Activated CD4-positive, CD25-positive, alpha-beta regulatory T cell (primary cell): Measurements from ENCODE around the gene NCOA1.
"Not testable (repeated sequence)": the region's sequence is repeated elsewhere in the genome, so short reads cannot be mapped to it uniquely, and the experiment has no call there.

Source experiments
- DNase-seq, 4 experiments: peaks; one replicate each; lab custom pipeline; 2025; lab: John Stamatoyannopoulos, UW

NCOA1 gene

DNA sequence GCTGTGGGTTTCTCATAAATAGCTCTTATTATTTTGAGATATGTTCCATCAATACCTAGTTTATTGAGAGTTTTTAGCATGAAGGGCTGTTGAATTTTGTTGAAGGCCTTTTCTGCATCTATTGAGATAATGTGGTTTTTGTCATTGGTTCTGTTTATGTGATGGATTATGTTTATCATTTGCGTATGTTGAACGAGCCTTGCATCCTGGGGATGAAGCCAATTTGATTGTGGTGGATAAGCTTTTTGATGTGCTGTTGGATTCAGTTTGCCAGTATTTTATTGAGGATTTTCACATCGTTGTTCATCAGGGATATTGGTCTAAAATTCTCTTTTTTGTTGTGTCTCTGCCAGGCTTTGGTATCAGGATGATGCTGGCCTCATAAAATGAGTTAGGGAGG, 42.5 kb downstream of the NCOA1 start:
- not testable (repeated sequence) for DNase-seq

DNA sequence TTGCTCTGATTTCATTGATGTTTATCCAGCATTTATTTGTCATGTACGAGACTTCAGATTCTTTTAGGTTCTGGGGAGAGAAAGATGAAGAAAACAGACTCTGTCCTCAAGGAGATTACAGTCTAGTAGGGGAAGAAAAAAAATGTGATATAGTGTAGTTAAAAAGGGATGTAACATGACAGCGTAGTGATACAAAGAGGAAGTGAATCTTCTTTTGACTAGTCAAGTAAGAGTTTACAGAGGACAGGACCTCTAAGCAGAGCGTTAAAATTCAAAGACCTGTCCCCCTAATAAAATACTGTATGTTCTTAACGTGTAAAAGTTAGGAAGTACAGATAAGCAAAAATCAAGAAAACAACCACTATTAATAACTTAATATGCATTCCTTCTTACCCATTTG, 47.7 kb downstream of the NCOA1 start:
- no peak for DNase-seq

DNA sequence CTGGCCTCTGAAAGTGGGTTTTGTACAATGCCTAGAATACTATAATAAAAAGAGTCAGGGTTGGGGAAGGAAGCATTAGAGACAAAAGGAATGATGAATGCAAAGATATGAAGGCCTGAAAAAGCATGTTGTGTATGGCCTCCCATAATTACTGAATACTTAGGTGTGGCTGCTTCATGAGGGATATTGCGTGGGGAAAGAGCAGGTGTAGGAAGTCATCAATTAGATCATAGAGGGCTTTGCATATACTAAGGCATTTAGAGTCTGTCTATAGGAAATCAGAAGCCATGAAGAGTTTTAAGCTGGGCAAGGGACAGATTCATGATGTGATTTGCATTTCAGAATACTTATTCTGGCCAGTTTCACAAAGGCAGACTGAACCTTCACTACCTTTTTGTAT, 48.2 kb downstream of the NCOA1 start:
- DNase-seq = no peak

DNA sequence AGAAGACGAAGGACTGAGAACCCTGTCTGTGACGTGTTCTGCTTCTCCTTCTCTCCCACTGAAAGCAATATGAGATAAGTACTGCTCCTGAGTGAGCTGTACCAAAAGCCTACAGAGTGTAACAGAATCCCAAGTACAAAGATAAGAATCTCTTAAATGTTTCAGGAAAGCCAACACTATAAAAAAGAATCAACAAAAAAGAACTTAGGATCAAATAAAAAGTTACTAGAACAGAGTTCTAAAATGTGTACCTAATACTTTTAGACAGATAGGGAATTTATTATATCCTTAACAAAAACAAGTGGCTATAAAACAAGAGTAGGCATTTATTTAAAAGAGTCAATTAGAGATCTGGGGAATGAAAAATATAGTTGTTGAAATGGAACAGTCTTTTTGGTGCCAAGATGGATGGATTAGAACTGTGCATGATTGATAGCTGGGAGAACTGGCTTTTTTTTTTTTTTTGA, 49.0 kb downstream of the NCOA1 start:
- no peak for DNase-seq

DNA sequence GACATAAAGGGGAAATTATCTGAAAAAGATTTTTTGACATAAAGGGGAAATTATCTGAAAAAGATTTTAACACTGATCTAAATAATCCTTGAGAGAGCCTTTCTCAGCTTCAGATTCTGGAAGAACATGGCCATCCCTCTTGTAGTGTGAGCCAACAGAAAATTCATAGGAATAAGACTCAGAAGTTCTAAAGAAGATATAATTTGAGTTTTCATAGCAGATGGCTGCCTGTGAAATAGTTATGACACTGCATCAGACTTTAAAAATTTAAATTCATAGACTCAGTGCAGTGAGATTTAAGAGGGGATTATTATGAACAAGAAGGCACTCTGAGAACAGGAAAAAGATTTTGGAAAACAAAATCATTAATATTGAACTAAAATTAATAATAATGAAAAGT, 50.6 kb downstream of the NCOA1 start:
- DNase-seq = no peak

DNA sequence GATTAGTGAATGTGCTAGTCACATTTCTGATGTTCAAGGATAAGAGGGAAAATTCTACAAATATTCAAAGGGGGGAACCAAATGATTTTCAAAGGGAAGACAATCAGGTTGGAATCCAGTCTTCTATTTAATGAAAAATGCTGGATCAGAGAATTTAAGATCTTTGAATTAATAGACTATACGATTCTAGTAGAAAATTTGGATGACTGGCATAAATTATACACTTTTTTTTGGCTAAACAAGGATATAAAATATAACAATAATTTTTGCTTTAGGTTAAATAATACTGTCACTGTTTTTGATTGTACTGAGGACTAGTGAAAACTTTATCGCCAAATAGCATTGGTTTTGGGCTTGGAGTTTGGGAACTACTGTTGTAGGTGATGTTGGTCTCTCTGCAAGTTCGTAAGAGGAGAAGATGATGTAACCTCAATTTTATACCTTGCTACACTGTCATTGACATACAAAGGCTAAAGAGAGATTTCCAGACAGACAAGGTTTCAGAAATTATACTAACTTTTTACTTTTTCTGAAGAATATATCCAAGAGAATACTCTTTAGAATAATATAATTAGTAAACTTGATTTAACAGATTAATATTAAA, 51.3 kb downstream of the NCOA1 start:
- DNase-seq = no peak

DNA sequence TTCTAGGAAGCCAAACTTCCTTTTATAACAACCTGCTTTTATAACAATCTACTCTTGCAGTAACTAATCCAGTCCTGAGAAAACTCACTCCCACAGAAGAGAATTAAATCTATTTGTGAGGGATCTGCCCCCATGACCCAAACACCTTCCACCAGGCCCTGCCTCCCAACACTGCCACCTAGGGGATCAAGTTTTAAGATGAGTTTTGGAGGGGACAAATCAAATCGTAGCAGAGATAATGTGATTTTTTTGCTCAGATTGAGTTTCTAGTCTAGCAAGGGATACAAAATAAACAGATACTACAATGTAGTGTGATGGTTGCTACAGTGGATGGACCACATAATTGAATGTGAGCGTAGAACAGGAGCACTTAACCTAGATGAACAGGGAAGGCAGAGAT, 52.2 kb downstream of the NCOA1 start:
- DNase-seq = no peak

DNA sequence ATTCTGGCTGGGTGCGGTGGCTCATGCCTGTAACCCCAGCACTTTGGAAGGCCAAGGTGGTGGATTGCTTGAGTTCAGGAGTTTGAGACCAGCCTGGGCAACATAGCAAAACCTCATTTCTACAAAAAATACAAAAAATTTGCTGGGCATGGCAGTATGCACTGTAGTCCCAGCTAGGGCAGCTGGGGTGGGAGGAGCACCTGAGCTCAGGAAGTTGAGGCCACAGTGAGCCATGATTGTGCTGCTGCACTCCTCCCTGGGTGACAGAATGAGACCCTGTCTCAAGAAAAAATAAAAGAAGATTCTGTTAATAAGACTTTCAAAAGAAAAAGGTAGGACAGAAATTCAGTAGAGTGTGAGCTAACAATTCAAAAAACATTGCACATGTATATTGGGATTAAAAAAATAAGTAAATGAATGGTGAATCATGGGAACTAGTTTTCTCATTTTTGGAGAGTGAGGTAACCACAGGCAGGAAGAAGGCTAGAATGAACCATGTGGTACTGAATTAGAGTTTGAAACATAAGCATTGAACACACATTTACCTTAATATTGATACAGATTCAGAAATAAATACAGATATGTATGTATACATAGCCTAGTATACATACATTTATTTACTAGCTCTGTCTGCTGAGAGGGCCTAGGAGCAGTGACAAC, 53.5 kb downstream of the NCOA1 start:
- DNase-seq = no peak

DNA sequence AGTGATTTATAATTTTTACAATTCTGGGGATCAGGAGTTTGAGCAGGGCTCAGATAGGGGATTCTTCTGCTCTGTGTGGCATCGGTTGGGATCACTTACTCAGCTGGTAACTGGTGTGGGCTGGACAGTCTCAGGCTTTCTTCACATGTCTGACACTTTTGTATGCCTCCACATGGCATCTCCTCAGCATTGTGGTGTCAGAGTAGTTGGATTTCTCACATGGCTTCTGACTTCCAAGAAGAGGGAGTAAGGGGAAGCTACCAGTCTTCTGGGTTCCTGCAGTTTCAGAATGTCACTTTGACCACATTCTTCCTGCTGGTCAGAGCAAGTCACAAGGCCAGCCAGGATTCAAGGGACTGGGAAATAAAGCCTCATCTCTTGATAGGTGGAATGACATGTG, 55.6 kb downstream of the NCOA1 start:
- DNase-seq = no peak

DNA sequence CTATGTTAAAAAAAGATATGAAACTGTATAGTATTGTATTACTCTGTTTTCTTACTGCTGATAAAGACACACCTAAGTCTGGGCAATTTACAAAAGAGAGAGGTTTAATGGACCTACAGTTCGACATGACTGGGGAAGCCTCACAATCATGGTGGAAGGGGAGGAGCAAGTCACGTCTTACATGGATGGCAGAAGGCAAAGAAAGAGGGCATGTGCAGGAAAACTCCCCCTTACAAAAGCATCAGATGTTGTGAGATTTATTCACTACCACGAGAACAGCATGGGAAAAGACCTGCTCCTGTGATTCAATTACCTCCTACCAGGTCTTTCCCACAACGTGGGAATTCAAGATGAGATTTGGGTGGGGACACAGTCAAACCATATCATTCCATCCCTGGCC, 57.0 kb downstream of the NCOA1 start:
- no peak for DNase-seq

DNA sequence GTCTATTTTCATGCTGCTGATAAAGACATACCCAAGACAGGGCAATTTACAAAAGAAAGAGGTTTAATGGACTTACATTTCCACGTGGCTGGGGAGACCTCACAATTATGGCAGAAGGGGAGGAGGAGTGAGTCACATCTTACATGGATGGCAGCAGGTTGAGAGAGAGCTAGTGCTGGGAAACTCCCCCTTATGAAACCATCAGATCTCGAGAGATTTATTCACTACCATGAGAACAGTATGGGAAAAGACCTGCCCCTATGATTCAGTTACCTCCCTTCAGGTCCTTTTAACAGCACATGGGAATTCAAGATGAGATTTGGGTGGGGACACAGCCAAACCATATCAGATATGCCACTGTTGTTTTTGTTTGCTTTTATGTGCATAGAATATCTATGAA, 59.2 kb downstream of the NCOA1 start:
- DNase-seq = not testable (repeated sequence)

DNA sequence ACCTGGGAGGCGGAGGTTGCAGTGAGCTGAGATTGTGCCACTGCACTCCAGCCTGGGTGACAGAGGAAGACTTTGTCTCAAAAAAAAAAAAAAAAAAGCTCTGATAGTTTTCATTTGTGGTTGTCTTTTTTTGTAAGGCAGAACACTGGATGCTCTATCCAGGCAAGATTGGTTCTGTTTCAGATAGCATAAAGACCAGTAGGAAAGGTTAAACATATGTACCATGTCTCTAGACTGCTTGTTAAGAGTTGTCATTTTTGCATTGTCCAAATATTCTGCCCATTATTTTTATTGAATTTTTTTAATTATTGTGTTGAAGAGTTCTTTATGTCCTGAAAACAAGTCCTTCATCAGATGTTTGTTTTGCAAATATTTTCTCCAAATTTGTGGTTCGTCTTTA, 60.0 kb downstream of the NCOA1 start:
- DNase-seq = no peak

DNA sequence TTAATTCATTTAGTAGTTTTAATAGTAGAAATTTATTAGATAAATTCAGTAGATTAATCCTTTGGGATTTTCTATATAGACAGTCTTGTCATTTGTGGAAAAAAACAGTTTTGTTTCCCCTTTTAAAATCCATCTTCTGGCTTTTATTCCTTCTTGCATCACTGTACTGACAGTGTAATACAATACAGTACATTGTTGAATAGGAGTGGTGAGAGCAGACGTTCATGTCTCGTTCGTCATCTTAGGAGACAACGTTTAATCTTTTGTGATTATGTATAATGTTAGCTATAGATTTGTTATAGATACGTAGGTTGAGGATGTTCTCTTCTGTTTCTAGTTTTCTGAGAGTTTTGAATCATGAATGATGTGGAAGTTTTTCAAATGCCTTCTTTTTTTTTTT, 61.8 kb downstream of the NCOA1 start:
- no peak for DNase-seq

DNA sequence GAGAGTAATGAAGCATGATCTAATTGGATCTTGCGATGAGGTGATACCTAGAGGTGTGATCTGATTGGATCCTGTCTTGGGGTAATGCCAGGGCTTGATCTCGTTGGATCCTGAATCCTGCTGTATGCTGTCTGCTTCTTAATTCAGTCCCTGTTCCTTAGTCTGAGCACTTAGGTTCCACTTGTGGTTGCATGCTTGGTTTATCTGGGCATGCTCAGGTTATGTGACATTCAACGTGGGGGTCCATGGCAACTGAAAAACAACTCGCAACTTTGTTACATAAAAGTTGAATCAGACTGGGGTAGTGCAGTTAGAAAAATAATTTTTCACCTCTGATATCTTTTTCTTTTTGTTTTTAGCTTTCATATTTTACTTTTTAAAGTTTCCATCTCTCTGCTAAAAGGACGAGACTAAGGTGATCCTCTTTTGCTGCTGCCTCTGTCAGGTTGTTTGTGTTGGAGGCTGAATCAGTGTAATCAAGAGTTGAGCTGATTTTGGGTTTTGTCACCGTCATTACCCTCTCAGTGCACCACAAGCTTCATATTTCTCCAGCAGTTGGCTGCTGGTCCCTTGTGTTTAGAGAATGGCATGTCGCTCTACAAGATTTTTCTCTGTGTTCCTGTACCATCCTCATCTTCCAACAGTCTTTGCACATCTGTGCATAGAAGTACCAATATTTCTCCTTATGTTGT, 67.9 kb downstream of the NCOA1 start:
- no peak for DNase-seq

DNA sequence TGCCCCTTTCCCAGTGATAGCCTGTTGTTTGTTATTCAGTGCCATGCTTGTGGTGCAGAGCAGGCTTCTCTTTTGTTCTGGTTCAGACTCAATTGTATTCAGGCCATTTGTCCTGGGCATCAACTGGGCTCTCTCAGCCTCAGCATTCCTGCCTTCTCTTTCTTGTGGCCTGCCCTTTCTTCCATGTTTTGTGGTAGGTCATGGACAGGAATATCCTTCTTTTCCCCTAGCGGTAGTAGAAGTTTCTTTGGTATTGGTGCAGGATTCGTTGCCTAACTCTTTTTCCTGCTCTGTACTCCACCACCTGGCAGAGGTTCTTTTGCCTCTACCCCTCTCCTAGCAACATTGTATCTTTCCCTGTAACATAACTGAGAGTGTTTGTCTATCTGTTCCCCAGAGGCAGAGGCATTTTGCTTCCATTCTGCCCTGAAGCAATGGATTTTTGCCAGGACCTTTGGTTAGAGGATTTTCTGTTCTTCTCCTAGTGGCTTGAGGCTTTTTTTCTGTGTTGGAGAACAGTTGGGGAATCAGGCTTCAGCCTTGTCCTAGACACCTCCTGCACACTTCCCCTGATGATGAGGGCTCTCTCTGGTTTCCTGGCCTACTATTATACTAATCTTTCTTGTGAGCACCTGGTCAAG, 68.5 kb downstream of the NCOA1 start:
- no peak for DNase-seq

DNA sequence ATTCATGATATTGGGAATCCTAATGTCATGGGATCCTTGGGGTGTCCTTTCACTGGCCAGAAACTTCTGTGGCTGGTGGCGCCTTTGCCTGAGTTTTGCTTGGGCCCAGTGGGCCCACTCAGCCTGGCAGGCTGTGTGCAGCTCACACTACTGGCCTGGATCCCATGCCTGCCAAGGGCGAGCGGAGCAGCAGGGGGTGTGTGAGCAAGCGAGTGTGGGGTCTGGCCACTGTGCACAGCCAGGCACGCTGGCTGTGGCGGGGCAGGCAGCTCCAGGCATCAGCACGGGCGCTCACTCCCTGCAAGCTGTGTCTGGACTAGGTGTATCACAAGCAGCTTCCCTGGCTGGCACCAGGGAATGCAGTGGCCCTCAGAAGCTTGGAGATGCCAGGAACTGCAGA, 74.5 kb downstream of the NCOA1 start:
- no peak for DNase-seq

DNA sequence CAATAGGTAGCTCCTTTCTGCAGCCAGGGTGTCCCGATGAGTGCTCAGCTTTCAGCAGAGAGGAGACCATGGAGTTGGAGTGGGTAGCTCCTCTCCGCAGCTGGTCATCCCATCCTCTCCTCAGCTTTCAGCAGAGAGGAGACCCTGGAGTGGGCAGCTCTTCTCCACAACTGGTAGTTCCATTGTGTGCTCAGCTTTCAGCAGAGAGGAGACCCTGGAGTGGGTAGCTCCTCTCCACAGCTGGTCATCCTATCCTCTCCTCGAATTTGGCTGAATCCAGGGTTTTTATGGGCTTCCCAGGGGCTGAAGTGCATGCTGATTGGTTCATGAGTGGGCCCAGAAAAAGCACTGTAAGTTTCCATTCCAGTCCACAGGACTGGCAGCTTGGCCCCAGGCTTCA, 75.2 kb downstream of the NCOA1 start:
- DNase-seq = no peak

DNA sequence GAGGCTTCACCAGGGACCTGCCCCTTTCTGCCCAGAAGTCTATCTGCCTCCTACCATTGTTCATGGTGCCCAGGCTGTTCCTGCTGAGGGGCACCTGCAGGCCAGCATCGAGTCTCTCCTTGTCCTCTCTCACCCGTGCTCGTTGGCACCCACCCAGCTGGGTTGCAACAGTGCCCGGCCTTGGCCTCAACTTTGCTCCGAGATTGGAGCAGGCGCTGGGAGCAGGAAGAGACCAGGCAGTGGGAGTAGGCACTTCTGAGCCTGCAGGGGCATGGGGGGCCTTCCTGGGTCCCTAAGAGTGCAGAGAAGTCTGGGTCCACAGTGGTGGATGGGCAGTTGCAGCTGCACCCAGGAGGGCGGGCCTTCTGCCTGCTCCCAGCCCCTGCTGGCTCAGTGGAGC, 75.6 kb downstream of the NCOA1 start:
- no peak for DNase-seq

DNA sequence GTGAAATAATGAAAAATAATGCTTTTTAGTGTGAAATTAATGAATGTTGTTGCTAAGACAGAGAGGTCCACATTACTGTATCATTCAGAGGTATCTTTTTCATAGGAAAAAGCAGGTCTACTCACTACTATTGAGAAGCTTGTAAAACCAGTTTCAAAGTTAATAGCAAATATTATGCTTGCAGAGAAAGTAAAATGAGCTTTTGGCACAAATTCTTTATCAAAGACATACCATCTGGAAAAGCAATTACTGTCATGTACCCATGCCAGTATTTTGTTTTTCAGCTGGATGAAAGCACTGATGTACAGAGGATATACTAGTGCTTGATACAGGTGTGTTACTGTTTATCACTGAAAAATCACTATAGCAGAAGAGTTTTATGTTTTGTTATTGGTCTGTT, 77.5 kb downstream of the NCOA1 start:
- no peak for DNase-seq

DNA sequence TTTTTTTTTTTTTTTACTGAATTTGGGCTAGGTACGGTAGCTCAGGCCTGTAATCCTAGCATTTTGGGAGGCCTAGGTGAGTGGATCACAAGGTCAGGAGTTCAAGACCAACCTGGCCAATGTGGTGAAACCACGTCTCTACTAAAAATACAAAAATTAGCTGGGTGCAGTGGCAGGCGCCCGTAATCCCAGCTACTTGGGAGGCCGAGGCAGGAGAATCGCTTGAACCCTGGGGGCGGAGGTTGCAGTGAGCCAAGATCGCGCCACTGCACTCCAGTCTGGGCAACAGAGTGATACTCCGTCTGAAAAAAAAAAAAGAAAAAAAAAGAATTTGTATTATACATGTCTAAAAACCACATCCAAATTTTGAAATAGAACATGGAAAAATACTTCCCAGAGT, 78.5 kb downstream of the NCOA1 start:
- not testable (repeated sequence) for DNase-seq

DNA sequence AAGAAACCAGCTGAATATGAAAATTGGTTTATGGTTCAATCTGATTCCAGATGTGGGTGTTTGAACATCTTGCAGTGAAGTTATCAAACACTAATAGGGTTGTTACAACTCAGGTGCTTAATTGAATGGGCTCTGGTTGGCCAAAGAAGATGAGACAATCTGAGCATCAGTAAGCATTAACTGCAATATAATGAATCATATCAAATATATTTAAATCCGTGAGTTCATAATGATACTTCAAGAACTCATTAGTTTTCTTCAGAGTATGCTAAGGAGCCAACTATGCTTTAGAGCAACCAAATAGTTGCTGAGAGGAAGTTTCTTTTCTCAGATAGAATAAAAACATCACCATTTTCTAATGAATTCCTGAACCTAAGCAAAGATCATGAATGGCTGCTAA, 79.2 kb downstream of the NCOA1 start:
- no peak for DNase-seq

DNA sequence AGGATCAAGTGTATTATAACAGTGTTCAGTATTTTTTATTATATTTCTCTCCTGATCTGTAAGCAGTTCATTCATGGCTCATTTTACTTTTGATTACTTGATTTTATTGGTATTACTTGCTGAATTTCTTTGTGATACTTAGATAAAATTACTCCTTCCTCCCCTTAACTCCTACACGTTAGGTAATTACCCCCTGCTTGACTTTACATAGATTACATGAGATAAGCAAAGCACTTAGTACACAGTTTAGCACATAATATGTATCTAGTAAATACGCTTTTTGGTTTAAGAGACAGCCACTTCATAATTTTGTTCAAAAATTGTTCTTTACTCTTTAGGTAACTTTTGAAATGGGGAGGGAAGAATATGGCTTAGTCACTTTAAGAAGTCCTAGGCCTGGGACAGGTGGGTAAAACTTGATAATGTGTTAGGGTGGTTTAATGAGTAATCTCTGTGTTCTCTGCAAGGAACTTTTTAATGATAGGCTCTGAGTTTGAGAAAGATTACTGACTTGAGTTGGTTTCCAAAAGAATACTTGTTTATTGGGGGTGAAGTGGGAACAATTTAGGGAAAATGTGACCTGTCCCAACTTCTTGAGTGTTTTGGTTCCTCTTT, 80.9 kb downstream of the NCOA1 start:
- DNase-seq = no peak

DNA sequence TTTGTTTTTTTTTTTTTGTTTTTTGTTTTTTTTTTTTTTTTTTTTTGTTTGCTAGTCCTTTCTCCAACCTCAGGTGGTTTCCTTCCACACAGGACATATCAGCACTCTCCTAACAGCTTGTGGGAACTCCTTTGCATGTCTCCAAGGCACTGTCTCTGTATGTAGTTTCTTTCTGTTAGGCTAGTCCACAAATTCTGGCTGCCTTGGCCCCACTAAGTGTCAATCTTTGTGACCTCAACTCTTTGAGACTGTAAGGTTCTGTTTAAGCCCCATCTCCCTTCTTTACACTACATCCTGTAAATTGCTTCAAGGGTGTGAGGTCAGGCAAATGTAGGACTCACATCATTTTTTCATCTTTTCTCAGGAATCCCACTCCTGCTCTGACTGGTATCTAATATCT, 85.1 kb downstream of the NCOA1 start:
- no peak for DNase-seq
